Tibial artery (tissue), 4 donors: ENCODE measurements around the gene DDX5.

Experiments
- DNase-seq, 2 donors: peaks; one replicate each; pipeline ENCODE4 v3.0.0-alpha.2; 2019
- H3K27ac ChIP-seq, 2 donors: fragments of 200-600 bp; sonication (generic) in 1 of 2; 1 replicate in 1 of 2; 2 replicates in 1 of 2; pipeline ENCODE4 v1.5.1; 2018 to 2019; ENCODE audit warnings: mild to moderate bottlenecking in 1 of 2
- H3K27me3 ChIP-seq, 2 donors: fragments of 200-600 bp; sonication (generic) in 1 of 2; one replicate each; pipeline versions ENCODE4 v1.5.1 to v1.6.0; 2016 to 2019
- H3K36me3 ChIP-seq, 3 donors: fragments of 200-600 bp; sonication (generic) in 2 of 3; one replicate each; pipeline ENCODE4 v1.5.1; 2016 to 2019; ENCODE audit warnings: mild to moderate bottlenecking in 2 of 3
- H3K4me1 ChIP-seq, 4 donors: fragments of 200-600 bp; sonication (generic) in 2 of 4; 1 replicate in 3 of 4; 2 replicates in 1 of 4; pipeline ENCODE4 v1.5.1; 2016 to 2019
- H3K4me3 ChIP-seq, 2 donors: fragments of 200-600 bp; sonication (generic) in 1 of 2; 1 replicate in 1 of 2; 2 replicates in 1 of 2; pipeline ENCODE4 v1.5.1; 2018 to 2019; ENCODE audit warnings: mild to moderate bottlenecking in 2 of 2
- H3K9me3 ChIP-seq, 3 donors: fragments of 200-600 bp; sonication (generic) in 1 of 3; one replicate each; pipeline ENCODE4 v1.5.1; 2016 to 2019
- intact Hi-C: fragments of 100-400 bp; cut with DNase I; formaldehyde crosslinking; loops from one replicate; pipeline ENCODE4 v1.15.0; 2023; ENCODE audit warnings: low total_unique reads
- TF ChIP-seq, protein P1 (sequence below), 2 experiments: fragments of 200-600 bp in 1 of 2; fragments of 450-650 bp in 1 of 2; IDR thresholded peaks; one replicate each; pipeline ENCODE4 v1.5.1; 2017 to 2019; ENCODE audit warnings: antibody characterized with exemption in 2 of 2, mild to moderate bottlenecking in 1 of 2, moderate library complexity in 1 of 2

The DDX5 gene

DNA sequence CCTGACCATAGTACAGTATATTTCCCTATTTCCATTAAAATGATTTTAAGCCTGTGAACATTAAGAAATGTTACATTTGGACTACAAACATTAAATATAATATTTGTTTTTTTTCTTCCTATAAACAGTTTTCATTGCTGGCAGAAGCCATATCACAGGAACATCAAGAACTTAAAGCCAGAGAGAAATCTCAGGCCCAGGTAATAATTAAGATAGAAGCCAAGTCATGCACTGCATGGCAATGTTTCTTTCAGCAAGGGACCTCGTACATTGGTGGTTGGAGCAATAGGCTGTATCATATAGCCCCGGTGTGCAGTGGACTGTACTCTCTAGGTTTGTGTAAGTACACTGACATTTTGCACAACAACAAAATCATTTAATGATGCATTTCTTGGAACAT is 30.8 kb upstream of the DDX5 start:
- no peak for DNase-seq
- Histone ChIP-seq H3K36me3 (peaks cover 68 to 91% (median 77%) of the 10 kb centered on the region in 3 donors), H3K27ac (no peak overlapping the region), H3K9me3 (no peaks in the 10 kb centered on the region), H3K27me3 (no peaks in the 10 kb centered on the region), H3K4me3 (no peak overlapping the region), H3K4me1 (peaks cover 0 to 4% (median 0%) of the 10 kb centered on the region in 4 donors)
- TF ChIP-seq, protein P1, sequence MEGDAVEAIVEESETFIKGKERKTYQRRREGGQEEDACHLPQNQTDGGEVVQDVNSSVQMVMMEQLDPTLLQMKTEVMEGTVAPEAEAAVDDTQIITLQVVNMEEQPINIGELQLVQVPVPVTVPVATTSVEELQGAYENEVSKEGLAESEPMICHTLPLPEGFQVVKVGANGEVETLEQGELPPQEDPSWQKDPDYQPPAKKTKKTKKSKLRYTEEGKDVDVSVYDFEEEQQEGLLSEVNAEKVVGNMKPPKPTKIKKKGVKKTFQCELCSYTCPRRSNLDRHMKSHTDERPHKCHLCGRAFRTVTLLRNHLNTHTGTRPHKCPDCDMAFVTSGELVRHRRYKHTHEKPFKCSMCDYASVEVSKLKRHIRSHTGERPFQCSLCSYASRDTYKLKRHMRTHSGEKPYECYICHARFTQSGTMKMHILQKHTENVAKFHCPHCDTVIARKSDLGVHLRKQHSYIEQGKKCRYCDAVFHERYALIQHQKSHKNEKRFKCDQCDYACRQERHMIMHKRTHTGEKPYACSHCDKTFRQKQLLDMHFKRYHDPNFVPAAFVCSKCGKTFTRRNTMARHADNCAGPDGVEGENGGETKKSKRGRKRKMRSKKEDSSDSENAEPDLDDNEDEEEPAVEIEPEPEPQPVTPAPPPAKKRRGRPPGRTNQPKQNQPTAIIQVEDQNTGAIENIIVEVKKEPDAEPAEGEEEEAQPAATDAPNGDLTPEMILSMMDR (IDR thresholded peaks at IDR 0.05), result no peak
- intact Hi-C loops, result no loop called here

DNA sequence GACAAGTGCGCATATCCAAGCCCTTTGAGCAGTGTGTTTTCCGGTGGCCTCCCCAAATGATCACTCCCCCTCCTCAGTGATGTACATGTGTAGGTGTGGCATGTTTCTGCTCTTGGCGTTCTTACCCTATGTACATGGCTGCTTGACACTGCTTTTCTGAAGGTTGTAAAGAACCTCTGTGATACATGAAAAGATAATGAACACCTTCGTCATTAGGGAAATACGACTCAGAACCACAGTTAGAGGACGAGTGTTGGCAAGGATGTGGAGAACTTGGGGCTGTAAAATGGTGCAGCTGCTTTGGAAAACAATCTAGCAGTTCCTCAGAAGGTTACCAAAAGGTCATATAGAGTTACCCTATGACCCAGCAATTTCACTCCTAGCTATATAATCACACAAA is 29.3 kb upstream of the DDX5 start:
- Histone ChIP-seq H3K36me3 (peaks cover 83 to 92% (median 91%) of the 10 kb centered on the region in 3 donors), H3K27me3 (no peaks in the 10 kb centered on the region), H3K9me3 (no peaks in the 10 kb centered on the region), H3K4me3 (no peak overlapping the region), H3K4me1 (peaks cover 0 to 4% (median 0%) of the 10 kb centered on the region in 4 donors), H3K27ac (no peak overlapping the region)
- TF ChIP-seq, protein P1 (IDR thresholded peaks at IDR 0.05), result no peak
- no peak for DNase-seq
- intact Hi-C loops, result no loop called here

DNA sequence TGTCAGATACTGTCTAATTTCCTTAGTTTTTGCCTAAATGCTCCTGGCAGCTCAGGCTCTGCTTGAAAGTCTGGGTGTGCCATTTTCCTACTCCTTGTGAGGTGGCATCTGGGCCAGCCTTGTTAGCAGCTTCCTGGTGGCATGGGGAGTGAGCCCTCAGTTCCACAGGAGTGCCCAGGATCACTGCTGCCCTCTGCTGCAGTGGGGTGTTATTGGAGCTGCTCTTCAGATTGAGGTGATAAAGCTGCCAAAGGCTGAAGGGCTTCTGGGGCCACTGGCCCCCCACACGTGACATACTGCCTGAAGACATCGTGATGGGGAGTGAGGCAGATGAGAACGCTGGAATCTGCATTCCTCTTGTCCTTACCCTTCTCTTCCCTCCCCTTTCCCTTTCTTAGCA is 28.1 kb upstream of the DDX5 start:
- Histone ChIP-seq H3K4me3 (no peak overlapping the region), H3K36me3 (peaks cover 94 to 98% (median 94%) of the 10 kb centered on the region in 3 donors), H3K27ac (no peak overlapping the region), H3K4me1 (peaks cover 0 to 4% (median 0%) of the 10 kb centered on the region in 4 donors), H3K9me3 (no peaks in the 10 kb centered on the region), H3K27me3 (no peaks in the 10 kb centered on the region)
- TF ChIP-seq, protein P1 (IDR thresholded peaks at IDR 0.05), result no peak
- no peak for DNase-seq
- intact Hi-C loops, result no loop called here

DNA sequence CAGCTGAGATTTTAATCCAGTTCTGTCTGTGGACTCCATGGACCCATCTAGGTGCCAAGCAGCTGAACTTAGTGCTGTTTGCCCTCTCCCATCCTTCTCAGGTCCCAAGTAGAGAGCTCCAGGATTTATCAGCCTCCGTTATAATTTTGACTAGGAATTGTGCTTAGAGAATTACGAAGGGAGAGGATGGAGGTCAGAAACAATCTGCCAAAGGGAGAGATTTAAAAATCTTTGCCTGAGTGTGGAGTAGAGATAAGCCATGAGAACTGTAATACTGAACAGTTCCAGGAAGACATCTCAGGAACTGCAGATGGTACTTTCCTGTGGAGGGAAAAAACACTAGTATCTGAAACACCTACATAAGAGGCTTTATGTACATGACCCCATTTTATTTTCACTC is 27.7 kb upstream of the DDX5 start:
- Histone ChIP-seq H3K9me3 (no peaks in the 10 kb centered on the region), H3K4me3 (no peak overlapping the region), H3K4me1 (peaks cover 0 to 4% (median 0%) of the 10 kb centered on the region in 4 donors), H3K36me3 (peaks cover 97 to 98% (median 98%) of the 10 kb centered on the region in 3 donors), H3K27me3 (no peaks in the 10 kb centered on the region), H3K27ac (no peak overlapping the region)
- no peak for DNase-seq
- intact Hi-C loops, result no loop called here
- TF ChIP-seq, protein P1 (IDR thresholded peaks at IDR 0.05), result no peak

DNA sequence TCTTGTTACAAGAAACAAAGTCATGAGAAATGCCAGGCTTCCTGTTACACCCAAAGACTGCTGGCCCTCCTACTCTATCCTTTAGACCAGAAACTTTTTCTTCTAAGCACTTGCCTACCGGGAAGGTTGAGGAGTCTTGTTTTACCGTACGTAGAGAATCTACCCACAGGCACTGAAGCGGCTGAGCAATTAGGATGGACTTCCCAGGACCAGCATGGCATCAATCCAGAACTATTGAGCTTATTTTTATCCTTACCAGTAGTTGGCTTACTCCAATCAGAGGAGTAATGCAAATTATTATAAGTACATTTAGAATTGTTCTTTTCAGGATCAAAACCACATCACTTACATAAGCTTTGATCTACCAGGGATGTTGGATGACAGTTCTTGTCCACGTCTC is 26.3 kb upstream of the DDX5 start:
- Histone ChIP-seq H3K4me3 (no peak overlapping the region), H3K27ac (peak overlapping the region in 1 of 2 donors; percentile 1), H3K9me3 (no peaks in the 10 kb centered on the region), H3K4me1 (peaks cover 0 to 4% (median 0%) of the 10 kb centered on the region in 4 donors), H3K36me3 (peaks cover 95 to 98% (median 96%) of the 10 kb centered on the region in 3 donors), H3K27me3 (no peaks in the 10 kb centered on the region)
- intact Hi-C loops, result no loop called here
- TF ChIP-seq, protein P1 (IDR thresholded peaks at IDR 0.05), result no peak
- DNase-seq, result no peak

DNA sequence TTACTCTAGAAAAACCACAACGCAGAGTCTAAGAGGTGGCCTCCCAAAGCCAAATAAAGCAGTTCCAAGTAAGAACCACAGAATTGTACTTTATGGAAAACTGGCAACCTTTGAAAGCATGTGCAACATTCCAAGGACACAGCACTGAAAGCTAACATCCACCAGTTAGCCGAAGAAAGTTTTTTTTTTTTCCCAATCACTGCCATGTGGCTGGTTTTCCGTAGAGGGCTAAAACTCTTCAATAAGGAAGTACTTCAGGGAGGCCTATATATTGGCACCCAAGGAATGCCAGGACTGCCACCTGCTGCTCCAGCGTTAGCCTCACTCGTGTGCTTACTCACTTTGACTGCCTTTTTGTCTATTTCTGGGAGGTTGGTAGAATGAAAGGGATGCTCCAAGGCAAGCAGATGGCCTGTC is 25.9 kb upstream of the DDX5 start:
- Histone ChIP-seq H3K4me3 (no peak overlapping the region), H3K27me3 (no peaks in the 10 kb centered on the region), H3K4me1 (peaks cover 0 to 4% (median 0%) of the 10 kb centered on the region in 4 donors), H3K27ac (peak overlapping the region in 1 of 2 donors; percentile 1), H3K36me3 (peaks cover 95 to 98% (median 96%) of the 10 kb centered on the region in 3 donors), H3K9me3 (no peaks in the 10 kb centered on the region)
- intact Hi-C loops, result no loop called here
- no peak for DNase-seq
- TF ChIP-seq, protein P1 (IDR thresholded peaks at IDR 0.05), result no peak
